Measurements from ENCODE around the gene SLC25A41.
A peak's percentile ranks its signal among the peaks of the same experiment; 100 is the strongest.

SLC25A41 gene

DNA sequence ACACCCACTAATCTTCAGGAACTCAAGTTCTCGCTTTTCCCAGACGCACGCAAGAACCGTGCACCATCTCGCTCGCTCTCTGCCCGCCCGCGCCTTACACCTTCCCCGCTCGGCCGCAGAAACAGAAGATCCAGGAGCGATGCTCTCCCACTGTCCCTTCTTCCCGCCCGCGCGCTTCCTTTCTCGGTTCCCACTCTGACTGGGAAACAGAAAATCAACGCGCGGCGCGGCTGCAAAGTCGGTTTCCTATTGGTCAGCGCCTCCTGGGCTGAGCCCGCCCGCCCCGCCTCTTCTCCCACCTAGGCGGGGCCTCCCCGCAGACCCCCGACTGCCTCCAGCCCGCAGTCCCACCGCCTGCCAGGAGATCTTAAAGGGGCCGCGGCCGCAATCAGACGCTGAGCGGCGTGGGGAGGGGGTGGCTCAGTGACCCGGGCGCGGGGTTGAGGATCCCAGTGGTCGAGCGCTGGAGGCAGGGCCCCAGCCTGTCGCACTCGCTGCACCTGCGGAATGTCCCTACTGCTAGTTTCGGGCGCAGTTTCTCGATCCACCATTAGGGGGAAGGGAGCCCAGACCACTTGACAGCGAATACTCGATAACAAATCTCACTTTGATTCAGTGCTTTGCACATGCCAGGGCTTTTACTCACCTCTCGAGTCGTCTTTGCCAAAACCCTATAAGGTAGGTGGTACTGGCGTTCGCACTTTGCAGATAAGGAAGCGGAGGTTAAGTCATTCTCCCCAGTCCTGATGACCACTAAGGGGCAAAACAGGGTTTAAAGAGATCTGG, 26.7 kb upstream of the SLC25A41 start:
- peak; percentile 90 for DNase-seq (ENCODE audit: low spot score)

DNA sequence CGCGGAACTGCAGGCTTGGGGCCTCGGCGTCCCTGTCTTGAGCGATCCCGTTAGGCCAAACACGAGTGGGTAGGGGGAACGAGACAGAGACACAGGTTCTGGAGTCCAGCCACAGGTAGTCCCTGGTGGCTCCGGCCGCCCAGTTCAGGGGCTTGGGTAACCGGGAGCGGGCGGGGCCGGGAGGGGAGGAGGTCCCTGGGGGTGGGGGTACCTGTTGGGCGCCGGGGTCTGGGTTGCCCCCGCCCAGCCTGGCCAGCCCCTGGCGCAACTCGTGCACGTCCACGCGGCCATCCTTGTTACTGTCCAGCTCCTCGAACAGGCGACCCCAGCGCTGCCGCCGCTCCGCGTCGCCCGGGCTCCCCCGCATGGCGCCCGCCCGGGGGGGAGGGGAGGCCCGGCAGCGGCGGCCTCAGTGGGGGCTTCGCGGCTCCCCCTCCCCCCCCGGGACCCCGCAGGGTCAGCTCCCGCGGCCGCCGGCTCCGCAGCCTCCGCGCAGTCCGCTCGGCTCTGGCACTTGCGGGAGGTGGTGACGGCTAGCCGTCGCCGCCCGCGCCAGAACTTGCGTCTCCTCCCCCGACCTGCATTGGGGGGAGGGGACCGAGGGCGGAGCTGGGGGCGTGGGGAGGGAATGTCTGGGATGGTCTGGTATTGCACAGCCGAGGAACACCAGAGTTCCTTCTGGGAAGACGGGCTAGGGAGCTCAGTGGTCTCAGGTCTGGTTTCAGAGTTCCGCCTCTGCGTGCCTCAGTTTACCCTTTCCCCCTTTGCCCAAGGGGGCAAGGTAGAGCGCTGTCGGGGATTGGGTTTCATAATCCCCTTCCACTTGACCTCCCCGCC, 25.9 kb upstream of the SLC25A41 start, which contains the start of gene SLC25A23:
Gene SLC25A23 (minus strand): TSS at position 531 of the 837 bp plus-strand sequence. CDS start 164 bp downstream, at position 367.
- peak; percentile 30 for DNase-seq (ENCODE audit: low spot score)

DNA sequence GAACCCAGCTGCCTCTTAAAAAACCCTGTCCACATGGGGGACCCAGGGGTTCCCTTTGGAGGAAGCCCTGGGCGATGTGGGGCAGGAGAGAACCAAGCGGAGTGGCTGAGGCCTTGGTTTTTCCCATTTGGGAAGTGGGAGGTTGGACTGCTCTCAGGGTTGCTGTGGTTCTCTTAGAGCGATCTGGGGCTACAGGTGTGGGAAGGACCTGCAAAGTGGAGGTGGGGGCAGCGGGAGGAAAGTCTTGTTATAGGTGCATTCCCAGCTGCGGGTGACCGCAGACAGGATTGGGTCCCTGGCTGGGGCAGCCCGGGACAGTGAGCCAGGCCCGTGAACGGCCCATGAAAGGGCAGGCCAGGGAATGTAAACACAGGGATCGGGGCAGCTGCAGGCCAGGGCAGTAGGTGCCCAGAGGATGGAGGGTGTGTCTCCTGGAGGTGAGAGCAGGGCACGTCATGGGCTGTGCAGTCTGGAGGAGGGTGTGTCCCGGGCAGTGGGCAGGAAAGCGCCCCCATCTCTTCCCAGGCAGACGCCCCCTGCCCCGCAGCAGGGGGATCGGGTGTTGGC, 25.2 kb upstream of the SLC25A41 start:
- DNase-seq (ENCODE audit: low spot score) = no peak

DNA sequence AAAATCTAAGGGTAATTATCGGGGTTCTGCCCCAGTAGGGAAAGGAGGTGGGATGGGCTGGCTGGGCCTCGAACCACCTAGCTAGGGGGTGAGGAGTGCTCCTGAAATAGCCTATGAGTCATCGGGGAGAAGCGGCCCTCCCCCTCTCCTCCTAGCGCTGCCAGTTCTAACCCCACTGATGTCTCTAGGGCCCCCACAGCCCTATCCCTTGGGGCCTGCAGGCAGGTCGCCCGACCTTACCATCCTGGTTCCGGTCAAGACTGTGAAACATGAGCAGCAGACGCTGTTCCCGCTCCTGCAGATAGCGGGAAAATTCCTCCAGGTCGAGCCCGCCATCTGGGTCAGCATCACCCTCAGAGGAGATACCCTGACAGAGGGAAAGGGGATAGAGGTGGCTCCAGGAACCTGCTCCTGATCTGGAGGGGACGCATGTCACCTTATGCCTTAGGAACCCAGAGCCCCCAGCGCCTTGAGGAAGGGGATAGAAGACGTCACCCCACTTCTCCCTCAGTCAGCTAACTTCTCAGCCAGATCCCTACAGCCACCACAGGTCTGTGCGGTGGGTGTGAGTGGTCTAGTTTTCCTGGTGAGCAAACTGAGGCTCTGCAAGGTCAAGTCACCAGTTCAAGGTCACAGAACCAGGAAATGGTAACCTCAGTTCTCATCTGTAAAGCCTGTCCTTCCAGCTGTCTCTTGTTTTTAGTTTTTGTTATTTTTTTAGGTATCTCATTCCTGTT, 24.6 kb upstream of the SLC25A41 start:
- DNase-seq (ENCODE audit: low spot score) = no peak

DNA sequence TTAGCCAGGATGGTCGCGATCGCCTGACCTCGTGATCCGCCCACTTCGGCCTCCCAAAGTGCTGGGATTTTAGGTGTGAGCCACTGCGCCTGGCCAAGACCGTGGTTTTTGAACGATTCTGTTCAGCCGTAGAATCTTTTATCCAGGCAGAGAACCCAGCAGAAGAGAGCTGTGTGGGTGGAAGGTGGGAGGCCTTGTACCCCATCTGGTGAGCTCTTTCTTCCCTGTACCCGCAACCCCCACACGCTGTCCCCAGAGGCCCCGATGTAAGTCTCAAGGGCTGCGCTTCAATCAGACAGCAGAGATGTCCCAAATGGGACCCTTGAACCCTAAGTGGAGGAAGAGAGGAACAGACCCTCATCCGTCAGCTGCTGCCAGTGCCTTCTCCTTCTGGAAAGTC, 22.4 kb upstream of the SLC25A41 start:
- no peak for DNase-seq (ENCODE audit: low spot score)

DNA sequence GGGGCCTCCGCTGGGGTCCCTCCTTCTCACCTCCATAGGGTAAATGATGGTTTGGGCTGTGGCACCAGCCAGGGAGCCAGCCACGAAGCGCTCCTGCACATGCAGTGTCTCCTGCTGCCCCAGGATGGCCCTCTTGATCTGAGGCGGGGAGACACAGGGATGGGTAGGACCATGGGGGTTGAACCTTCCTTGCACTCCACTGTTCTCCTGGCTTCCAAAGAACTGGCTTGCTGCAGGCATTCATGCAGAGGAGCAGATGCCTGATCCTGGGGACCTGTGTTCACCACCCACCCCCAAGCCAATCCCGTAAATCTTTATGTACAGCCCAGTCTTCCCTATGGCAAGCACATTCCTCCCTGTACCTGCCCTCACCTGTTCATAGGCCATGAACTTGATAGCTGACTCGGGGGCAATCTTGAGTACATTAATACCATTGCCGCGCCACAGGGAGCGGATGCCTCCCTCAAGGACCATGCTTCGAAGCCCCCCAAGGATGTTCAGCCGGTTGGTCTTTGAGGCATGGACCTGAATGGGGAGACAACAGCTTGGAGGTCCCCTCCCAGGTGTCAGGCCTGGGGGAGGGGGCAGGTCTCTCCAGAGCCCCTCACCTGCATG, 20.5 kb upstream of the SLC25A41 start:
- no peak for DNase-seq (ENCODE audit: low spot score)

DNA sequence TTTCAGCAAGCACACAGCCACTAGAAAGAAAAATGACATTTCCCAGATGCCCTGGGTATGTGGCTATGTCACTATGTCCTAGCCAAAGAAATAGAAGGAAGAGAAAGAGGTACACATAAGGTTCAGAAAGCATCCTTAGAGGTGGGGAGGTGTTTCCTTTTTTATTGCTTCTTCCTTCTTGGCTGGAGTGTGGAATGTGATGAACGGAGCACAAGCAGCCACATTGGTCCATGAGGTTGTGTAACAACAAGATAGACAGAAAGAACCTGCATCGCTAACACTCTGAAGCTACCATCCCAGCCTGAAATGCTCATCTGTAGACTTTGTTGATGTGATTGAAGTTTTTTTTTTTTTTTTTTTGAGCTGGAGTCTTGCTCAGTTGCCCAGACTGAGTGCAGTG, 19.3 kb upstream of the SLC25A41 start:
- no peak for DNase-seq (ENCODE audit: low spot score)

DNA sequence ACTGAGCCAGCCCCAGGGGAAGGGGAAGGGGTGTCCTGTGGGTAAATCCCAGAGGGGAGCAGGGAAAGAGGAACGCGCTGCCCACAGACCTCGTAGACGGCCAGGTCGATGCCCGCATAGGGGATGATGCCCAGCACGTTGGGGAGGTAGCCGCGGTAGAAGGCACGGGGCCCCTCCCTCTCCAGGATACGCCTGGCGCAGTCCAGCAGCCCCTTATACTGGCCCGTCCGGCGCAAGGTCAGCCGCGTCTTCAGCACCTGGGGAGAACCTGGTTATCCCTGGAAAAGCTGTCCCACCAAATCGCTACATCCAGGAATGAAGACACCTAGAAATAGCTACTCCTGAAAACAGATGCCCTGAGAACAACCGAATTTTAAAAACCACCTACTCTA, 18.7 kb upstream of the SLC25A41 start:
- no peak for DNase-seq (ENCODE audit: low spot score)

DNA sequence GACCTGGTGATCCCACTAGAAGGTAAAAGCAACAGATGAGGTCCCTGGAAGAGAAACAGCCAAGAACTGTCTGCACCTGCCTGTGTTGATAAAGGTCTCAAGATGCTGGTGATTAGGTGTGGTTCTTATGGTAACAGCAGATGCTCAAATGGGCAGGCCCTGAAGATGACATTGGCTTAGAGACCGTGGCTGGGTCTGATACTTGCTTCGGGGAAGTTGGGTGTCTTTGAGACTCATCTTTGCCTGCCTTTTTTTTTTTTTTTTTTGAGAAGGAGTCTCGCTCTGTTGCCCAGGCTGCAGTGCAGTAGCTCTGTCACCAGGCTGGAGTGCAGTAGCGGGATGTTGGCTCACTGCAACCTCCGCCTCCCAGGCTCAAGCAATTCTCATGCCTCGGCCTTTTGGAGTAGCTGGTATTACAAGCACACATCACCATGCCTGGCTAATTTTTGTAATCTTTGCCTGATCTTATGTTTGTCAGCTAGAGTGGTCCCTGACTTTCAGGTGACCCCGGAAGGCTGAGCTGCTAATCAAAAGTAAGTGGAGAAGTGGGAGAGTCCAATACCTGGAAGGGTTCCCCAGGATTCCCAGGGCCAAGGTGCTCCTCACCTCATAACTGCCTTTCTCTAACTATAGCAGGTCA, 18.1 kb upstream of the SLC25A41 start:
- DNase-seq (ENCODE audit: low spot score) = no peak

DNA sequence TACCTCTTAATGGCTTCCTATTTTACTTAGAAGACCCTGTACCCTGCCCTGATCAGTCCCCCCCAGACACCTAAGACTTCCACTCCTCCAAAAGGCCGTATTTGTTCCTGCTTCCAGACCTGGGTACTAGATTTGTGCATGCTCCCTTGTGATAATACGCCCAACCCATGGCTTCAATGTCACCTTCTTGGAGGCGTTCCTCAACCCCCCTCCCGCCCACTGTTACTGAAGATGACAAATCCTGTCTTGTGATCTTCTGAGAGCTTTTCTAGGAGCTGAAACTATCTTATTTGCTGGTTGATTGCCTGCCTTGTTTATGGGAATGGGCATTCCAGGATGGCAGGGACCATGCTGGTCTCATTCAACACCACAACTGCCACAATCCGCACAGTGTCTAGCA, 16.6 kb upstream of the SLC25A41 start:
- no peak for DNase-seq (ENCODE audit: low spot score)

DNA sequence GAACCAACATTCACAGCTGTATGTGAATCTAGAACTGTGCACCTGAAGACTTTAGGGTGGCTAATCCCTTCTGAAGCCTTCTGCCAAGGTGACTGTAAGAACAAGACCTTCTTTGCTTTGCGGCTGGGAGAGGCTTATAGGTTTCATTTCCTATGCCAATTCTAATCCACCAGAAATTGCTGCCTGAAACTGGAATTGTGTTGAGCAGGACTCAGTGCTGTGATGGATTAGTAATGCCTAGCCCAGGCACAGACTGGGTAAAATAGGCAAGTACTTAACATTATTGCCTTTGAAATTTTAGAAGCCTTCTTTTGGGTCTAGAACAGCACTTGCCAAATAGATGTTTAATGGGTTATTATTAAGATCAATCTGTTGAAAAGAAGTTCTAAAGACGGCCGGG, 14.5 kb upstream of the SLC25A41 start:
- DNase-seq (ENCODE audit: low spot score) = no peak

DNA sequence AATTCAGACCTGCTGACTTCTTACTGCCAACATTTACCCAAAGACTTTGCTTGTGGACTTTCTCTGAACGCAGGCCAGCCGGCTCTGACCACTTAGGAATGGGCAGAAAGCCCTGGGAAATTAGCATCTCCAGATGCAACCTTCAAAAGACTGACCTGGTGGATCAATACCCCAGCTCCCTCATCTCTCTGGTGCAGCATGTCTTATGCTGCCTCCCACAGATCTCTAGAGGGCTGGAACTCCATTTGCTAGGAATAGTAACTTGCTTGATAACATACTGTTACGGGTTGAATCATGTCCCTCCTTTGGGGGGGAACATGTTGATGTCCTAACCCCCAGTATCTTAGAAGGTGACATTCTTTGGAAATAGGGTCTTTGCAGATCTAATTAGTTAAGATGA, 12.9 kb upstream of the SLC25A41 start:
- DNase-seq (ENCODE audit: low spot score) = no peak

DNA sequence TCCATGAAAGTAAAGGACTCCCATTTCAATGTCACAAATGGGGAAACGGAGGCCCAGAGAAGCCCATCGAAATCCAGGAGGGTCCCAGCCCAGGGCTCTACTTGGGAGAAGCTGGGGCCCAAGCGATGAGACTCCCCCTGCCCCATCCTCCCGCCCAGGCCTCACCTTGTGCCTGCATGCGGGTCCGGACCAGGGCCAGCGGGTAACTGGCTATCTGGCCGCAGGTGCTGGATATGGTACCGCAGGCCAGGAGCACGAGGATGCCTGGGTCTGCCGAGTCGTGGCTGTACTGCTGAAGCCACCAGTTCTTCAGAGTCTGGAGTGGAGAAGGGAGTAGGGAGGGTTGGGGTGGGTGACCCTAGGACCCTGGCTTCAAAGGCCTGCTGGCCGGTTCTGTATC, 10.4 kb upstream of the SLC25A41 start:
- no peak for DNase-seq (ENCODE audit: low spot score)

DNA sequence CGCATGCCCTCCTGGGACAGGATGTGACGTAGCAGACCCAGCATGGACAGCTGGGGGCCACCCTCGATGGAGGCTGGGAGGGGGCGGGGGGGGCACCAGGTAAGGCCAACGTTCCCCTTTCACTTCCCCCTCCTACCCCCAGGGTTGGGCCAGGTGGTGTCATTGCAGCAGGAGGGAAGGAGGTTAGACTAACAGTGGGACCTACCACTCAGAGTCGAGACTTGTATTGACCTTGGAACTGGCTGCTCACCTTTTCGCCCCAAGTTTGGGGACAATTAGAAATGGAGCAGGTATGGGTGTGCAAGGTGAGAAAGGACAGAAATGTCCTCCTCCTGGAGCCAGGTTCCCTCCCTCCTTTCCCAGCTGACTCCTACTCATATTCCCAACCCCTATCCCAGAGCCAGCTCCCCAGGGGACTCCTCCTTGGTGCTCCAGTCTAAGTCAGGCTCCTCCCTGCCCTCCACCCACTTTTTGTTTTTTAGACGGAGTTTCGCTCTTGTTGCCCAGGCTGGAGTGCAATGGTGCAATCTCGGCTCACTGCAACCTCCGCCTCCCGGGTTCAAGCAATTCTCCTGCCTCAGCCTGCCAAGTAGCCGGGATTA, 8.6 kb upstream of the SLC25A41 start:
- no peak for DNase-seq (ENCODE audit: low spot score)

DNA sequence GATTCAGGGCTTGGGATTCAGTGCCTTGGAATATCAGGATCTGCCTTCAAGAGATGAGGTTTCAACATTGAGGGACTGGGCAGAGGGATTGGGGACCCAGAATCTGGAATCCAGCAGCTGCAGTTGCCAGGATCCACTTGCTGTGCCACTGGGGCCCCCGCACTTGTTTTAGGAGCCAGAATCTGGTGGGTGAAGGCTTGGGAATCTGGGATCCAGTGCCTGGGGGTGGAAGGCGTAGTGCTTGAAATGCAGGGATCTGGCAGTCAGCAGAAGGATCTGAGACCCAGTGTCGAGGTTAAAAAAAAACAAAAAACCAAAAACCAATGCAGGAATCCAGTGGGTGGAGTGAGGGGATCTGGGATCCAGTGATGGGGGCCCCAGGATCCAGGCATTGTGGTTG, 7.3 kb upstream of the SLC25A41 start:
- DNase-seq (ENCODE audit: low spot score) = no peak

DNA sequence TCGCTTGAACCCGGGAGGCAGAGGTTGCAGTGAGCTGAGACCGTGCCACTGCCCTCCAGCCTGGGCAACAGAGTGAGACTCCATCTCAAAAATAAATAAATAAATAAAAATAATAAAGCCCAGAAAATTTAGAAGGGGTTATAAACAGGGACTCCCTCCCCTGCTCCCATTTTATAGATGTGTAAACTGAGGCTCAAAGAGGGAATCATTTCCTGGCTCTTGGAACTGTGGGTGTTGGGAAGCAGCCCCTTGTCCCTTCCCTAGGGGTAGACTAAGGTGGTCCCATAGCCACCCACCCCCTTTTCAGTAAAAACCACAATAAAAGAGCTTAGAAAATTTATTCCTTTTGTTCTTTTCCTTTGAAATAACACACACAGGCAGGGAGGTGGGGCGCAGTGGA, 6.2 kb upstream of the SLC25A41 start:
- no peak for DNase-seq (ENCODE audit: low spot score)

DNA sequence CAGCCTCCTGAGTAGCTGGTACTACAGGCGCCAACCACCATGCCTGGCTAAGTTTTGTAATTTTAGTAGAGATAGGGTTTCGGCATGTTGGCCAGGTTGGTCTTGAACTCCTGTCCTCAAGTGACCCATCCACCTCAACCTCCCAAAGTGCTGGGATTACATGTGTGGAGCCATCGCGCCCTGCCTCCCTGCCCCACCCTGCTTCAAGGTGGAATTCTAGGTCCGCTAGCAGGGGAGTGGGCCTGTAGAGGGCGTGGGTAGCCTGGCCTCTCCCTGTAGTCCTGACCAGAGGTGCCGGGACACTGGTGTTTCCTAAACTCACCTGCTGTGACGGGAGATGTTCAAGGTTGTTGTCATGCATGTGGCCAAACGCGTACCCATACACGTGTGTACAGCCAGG, 398 bp downstream of the SLC25A41 start:
- no peak for DNase-seq (ENCODE audit: low spot score)

DNA sequence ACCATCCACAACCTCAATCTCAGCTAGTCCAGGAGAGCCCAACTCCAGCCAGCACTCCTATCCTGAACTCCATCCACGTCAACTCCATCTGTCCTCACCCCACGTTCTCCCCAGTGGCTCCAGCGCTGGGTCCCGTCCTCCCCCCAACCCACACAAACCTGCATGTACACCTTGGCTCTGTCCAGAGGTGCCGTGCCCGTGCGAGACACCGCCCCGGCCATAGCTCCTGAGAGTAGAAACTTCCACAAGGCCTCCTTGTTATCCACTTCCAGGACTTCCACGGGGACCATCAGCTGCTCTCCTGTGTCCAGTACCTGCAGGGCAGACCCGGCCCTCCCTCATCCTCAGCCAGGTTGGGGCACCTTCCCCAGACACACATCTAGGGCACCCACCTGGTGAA, 1.7 kb downstream of the SLC25A41 start:
- DNase-seq (ENCODE audit: low spot score) = no peak

DNA sequence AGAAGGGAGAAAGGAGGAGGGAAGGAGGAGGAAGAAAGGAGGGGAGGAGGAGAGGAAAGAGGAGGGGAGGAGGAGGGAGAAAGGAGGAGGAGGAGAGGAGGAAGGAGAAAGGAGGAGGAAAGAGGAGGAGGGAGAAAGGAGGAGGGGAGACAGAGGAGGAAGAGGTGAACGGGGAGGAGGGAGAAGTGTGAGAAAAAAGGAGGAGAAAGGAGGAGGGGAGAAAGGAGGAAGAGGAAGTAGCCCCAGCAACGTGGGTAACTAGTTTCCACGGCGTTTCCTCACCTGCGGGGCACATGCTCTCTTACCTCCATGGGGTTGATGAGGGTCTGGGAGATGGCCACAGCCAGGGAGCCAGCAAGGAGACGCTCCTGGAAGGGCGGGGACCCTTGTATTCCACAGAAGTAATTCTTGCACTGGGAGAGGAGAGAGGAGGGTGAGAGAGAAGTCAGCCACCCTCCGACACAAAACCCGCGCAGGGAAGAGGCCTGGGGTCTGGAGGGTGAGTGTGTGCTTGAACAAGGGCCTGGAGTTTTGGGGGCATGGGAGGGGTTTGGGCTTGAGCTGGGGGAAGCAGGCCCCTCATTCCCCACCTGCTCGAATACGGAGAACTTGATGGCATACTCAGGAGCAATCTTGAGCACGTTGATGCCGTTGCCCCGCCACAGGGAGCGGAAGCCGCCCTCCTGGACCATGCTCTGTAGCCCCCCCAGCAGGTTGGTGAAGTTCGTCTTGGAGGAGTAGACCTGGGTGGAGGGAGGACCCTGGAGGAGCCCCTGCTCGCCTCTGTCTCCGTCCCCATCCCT, 3.9 kb downstream of the SLC25A41 start:
- DNase-seq (ENCODE audit: low spot score) = no peak
